ENCODE data around the gene TJAP1. TPM values are rescaled to one million over a fixed set of nuclear protein-coding genes. Genes with fewer than 3 reads are reported as not detected.

TJAP1 gene
- total and polyA plus RNA-seq, 12 donors, result 17.6 to 77.5 (median 33.0) TPM

DNA sequence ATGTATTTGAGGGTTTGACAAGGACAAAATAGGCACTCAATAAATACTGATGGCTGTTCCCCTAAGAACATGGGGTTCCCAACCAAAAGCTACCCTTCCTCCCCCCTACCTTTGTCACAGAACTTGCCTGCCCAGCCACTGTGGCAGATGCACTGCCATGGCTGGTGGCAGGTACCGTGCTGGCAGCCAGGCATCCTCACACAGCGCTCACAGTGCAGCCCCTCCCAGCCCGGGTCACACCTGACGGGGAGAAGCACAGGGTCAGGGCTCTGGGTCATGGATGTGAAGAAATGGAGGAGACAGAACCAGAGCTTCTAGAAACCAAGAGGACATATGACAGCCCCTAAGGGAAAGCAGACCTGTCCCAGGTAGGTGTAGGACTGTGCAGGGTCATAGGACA is 24.5 kb upstream of the TJAP1 start:
- TF ChIP-seq, protein P1, sequence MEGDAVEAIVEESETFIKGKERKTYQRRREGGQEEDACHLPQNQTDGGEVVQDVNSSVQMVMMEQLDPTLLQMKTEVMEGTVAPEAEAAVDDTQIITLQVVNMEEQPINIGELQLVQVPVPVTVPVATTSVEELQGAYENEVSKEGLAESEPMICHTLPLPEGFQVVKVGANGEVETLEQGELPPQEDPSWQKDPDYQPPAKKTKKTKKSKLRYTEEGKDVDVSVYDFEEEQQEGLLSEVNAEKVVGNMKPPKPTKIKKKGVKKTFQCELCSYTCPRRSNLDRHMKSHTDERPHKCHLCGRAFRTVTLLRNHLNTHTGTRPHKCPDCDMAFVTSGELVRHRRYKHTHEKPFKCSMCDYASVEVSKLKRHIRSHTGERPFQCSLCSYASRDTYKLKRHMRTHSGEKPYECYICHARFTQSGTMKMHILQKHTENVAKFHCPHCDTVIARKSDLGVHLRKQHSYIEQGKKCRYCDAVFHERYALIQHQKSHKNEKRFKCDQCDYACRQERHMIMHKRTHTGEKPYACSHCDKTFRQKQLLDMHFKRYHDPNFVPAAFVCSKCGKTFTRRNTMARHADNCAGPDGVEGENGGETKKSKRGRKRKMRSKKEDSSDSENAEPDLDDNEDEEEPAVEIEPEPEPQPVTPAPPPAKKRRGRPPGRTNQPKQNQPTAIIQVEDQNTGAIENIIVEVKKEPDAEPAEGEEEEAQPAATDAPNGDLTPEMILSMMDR (IDR thresholded peaks at IDR 0.05), result no peak
- no peak for TF ChIP-seq POLR2A (IDR thresholded peaks at IDR 0.05)
- H3K4me1 ChIP-seq (replicated peaks in 1 of 2), result peaks cover 3 to 11% of the 10 kb centered on the region in 2 donors
- no peak overlapping the region for H3K27ac ChIP-seq
- H3K4me3 ChIP-seq, result no peak overlapping the region
- WGBS, 4 donors, result 93 to 100% (median 96%) methylated on average over 4 of the region's 4 CpGs
- no peaks in the 10 kb centered on the region for H3K9me3 ChIP-seq (replicated peaks in 1 of 3)
- H3K27me3 ChIP-seq, result peaks cover 4% of the 10 kb centered on the region
- intact Hi-C loops (cut with DNase I), result loop anchor here (5.0 kb wide), 2 partner anchors 44 to 54 kb away; no protein-coding TSS in a partner anchor
- H3K36me3 ChIP-seq (replicated peaks in 1 of 2), result peaks cover 0 to 39% of the 10 kb centered on the region in 2 donors
- no peak for DNase-seq

DNA sequence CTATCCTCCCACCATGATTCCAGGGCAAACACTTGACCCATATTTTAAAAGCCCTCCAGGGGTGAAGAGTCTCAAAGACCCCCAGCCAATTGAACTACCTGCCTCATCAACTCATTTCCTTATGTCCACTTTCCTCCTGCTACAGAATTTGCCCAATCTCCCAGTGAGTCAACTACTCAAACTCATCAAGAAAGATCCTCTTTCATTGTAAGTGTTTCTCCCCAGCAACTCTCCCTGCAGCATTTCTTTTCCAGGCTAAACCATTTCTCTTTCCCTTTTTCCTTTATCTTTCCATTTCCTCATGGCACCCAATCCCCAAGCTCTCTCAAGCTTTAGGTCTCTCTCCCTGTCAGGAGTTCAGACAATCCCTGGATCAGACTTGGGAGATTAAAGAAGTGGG is 23.5 kb upstream of the TJAP1 start:
- no peak overlapping the region for H3K4me3 ChIP-seq
- no peak for DNase-seq
- H3K27ac ChIP-seq, result no peak overlapping the region
- H3K9me3 ChIP-seq (replicated peaks in 1 of 3), result no peaks in the 10 kb centered on the region
- H3K4me1 ChIP-seq (replicated peaks in 1 of 2), result peaks cover 3 to 11% of the 10 kb centered on the region in 2 donors
- peaks cover 4% of the 10 kb centered on the region for H3K27me3 ChIP-seq
- peaks cover 0 to 30% of the 10 kb centered on the region in 2 donors for H3K36me3 ChIP-seq (replicated peaks in 1 of 2)
- intact Hi-C loops (cut with DNase I), result loop anchor here (5.0 kb wide), 2 partner anchors 43 to 53 kb away; no protein-coding TSS in a partner anchor
- no peak for TF ChIP-seq POLR2A (IDR thresholded peaks at IDR 0.05)
- TF ChIP-seq, protein P1 (IDR thresholded peaks at IDR 0.05), result no peak

DNA sequence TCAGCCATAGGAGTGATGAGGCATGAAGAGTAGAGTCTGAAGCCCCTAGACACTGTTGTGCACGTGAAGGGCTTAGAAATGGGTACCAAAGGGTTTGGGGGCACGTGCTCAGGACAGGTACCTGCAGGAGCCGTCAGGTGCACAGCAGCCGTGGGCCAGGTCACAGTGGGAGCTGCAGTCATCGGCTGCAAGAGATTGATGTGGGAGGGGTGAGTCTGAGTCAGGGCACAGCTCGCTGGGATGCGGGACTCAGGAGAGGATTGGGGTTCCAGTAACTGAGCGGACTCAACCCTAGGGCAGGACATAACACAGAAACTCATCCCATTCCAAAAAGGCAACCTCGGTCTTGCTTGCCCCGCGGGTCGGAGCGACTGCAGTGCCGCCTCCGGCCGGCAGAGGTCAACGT is 23.1 kb upstream of the TJAP1 start:
- no peak for DNase-seq
- TF ChIP-seq, protein P1 (IDR thresholded peaks at IDR 0.05), result peak; percentile 90 to 96 (median 94)
- TF ChIP-seq POLR2A (IDR thresholded peaks at IDR 0.05), result no peak
- Histone ChIP-seq H3K4me3 (peak overlapping the region in 1 of 4 donors; percentile 64), H3K9me3 (replicated peaks in 1 of 3) (no peaks in the 10 kb centered on the region), H3K4me1 (replicated peaks in 1 of 2) (peaks cover 3 to 11% of the 10 kb centered on the region in 2 donors), H3K27ac (no peak overlapping the region), H3K36me3 (replicated peaks in 1 of 2) (peaks cover 0 to 26% of the 10 kb centered on the region in 2 donors), H3K27me3 (peaks cover 4% of the 10 kb centered on the region)
- intact Hi-C loops (cut with DNase I), result loop anchor here (5.0 kb wide), 2 partner anchors 43 to 53 kb away; no protein-coding TSS in a partner anchor
- 13 to 25% (median 17%) methylated on average over 3 to 17 of the region's 17 CpGs for WGBS, 4 donors

DNA sequence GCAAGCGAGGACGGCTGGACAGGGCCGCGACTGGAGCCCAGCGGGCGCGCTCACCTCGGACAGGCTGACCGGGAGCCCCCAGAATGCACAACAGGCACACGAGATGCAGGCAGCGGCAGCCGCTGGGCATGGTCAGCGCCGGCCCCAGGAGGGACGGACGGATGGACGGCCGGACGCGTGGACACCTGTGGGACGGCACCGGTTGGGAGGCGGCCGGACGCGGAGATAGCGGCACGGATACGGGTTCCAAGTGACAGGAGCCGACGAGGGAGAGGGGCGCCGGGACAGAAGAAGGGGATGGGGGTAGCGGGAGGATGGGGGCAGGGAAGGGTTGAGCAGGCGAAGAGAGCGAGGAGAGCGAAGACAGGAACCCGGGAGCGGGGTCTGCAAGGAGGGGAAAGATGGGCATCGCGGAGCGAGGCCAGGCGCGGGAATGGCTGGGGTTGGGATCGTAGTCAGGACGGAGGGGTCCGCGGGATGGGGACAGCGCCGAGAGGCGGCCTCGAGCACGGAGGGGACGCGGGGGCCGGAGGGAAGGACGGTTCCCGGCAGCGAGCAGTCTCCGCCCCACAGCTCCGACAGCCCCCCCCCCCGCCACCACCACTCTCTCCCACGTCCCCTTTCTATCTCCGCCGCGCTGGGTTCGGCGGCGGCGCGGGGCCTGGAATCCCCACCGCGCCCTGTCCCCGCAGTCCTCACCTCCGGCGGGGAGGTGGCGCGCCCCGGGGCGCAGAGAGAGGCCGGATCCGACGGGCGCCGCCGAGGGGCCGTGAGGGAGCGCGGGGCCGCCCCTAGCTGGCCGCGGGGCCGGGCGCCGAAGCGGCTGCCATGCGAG is 22.5 kb upstream of the TJAP1 start:
- 1 to 2% (median 1%) methylated on average over 45 to 95 of the region's 97 CpGs for WGBS, 4 donors
- Histone ChIP-seq H3K9me3 (replicated peaks in 1 of 3) (no peaks in the 10 kb centered on the region), H3K4me3 (peak overlapping the region in 2 of 4 donors; percentile 19 to 64), H3K27ac (no peak overlapping the region), H3K4me1 (replicated peaks in 1 of 2) (peaks cover 3 to 11% of the 10 kb centered on the region in 2 donors), H3K36me3 (replicated peaks in 1 of 2) (peaks cover 0 to 20% of the 10 kb centered on the region in 2 donors), H3K27me3 (peaks cover 4% of the 10 kb centered on the region)
- DNase-seq, result peak; percentile 83 to 92 (median 89)
- TF ChIP-seq, protein P1 (IDR thresholded peaks at IDR 0.05), result peak in 2 of 6 experiments; percentile 5 to 30
- TF ChIP-seq POLR2A (IDR thresholded peaks at IDR 0.05), result no peak
- intact Hi-C loops (cut with DNase I), result loop anchor here (5.0 kb wide), 2 partner anchors 42 to 52 kb away; no protein-coding TSS in a partner anchor

Measured in adrenal gland (tissue), 12 donors.